ENCODE data around the gene CDK1.

Gene CDK1

DNA sequence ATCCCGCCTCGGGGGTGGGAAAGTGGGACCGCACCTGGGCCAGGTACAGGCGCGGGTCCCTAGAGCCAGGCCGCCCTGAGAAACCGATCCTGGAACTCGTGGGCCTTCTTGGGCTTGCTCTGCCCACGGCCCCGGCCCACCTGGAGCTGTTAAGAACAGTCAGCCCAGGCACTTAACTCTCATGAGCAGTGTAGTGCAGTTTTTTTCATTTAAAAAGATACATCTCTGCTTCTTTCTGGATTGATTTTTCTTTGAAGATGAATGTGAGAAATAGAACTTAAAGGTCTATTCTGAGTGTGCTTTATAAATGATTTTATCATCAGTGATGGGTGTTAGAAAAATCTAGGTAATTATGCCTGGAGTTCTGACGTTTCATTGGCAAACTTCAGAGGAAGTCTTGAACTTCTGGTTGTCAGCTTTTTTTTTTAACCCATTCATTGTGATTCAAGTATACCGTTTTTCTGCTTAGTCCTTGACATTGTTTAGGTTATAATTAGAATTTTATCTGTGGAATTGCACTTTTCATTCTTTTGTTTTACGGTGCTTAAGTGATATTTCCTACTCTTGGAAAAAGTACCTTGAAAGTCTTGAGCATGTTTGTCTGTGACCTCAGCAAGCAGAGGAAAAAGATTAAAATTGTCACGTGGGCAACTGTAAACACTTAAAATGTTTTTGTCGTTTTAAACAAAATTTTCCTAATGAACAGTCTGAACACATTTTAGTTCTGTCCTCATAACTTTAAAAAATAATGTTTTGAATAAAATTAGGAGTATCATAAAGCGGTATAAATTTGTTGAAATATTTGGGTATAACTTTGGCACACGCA is 906 bp downstream of the CDK1 start:
- DNase-seq (ENCODE audit: low read depth) = no peak

DNA sequence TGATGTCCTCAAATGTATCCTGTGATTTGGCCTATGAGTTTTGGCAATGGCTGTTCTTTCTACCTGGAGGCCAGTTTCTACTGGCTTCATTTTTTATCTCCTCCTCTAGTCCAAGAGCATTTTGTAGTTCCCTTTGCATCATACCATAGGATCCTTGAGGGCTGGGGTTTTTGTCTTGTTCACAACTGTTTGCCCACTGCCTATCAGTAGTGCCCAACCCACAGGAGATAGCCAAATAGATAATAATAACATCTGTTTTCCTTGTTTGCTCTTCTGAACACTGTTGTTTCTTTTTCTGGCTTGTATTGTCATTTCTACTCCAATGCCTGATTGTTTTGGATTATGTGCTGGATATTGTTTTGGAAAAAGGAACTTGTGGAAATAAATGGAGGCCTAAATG is 3.4 kb downstream of the CDK1 start:
- no peak for DNase-seq (ENCODE audit: low read depth)

DNA sequence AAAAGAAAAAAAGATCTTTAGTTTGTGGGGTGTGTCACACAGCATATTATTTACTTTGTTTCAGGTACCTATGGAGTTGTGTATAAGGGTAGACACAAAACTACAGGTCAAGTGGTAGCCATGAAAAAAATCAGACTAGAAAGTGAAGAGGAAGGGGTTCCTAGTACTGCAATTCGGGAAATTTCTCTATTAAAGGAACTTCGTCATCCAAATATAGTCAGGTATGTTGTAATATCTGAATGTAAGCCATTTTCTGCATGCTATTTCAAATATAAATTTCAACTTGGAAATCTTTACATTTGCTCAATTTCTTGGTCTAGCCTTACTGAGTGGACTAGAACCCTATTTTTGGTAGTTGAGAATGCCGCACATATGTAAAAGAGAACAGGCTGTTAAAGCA is 6.4 kb downstream of the CDK1 start:
- DNase-seq (ENCODE audit: low read depth) = no peak

DNA sequence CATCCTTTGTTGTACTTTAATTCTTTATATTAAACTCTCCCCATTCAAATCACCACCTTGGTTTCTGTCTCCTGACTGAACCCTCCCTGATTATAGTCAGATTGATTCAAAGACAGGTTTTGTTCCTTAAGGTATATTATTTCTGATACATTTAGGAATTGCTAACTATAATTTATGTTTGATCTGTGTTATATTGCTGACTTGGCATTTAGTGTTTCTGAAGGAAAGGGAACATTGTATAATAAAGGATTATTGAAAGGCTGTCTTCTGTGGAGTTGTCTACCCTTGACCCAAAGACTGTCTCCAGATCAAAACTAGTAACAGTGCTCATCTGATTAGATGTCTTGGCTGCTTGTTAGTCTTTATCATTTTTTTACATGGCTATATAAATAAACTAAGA is 10.3 kb downstream of the CDK1 start:
- DNase-seq (ENCODE audit: low read depth) = no peak

DNA sequence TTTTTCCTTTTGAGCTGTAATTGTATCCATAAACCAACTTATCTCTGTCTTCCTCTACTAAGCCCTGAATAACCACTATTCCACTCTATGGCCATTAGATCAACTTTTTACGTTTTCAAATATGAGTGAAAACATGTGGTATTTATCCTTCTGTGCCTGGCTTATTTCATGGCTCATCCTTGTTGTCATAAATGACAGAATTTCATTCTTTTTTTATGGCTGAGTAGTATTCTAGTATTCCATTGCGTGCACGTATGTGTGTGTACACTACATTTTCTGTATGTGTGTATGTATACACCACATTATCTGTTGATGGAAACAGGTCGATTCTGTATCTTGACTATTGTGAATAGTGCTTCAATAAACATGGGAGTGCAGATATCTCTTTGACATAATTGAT is 11.1 kb downstream of the CDK1 start:
- no peak for DNase-seq (ENCODE audit: low read depth)

DNA sequence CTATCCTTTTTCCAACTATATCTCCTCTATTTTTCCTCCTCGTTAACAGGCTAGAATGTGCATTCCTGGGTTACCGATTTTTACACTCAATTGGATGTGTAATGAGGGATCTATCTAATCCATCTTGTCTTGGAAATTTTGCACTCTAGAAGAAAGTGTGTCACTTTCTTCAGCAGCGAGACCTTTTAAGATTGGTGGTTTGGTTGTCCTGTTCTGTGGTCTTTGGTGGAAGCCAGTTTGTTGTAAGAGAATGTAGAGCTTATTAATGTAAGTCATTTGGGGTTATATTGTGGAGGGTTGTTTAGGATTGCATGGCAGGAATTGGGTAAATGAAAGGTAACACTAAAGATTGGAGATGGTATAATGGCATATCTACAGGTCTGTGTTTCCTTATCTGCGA is 16.7 kb downstream of the CDK1 start:
- DNase-seq (ENCODE audit: low read depth) = no peak

DNA sequence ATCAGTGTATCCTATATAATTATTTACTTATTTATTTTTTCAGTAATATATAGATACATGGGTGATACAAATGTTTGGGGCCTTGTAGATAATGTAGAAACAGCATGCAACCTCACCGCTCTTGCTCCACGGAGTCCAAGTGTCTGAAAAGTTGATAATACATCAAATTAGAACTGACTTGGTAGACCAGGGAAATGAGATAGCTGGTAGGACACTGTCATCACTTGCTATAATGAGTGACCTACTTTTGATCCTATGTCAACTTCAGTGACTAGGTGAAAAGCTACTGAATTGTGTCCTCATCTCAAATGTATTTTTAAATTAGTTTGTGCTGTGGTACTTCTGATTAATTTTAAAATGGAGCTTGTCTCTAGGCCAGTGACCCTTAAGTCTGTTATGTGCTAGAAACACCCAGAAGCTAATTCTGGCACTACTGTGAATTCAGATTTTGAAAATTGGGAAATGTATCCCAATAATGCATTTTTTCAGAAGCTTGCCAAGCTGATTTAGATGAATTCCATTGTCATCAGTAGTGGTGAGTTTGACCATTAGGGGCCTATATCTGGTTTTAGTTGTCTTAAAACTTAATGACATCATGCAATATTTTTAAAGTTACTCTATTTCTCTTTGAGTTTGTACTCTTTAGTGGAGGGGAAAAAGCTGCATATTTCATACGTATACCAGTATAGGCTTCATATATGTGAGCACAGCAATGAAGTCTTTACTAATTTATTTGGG is 17.4 kb downstream of the CDK1 start:
- no peak for DNase-seq (ENCODE audit: low read depth)

DNA sequence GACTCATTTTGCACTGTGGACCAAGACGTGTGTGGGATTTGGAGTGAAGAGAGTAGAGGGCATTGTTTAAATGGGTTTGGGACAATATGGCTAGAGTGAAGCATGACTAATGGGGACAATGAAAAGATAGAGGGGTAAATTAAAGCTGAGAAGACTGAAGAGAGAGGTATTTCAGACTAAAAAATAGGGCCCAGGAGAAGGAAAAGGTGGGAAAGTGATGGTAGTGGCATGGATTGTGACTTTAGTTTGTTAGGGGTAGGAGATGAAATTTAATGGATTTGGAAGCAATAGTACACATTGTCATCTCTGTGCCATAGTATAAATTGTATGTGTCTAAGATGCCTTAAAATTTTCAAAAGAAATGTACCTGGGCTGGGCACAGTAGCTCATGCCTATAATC is 18.2 kb downstream of the CDK1 start:
- no peak for DNase-seq (ENCODE audit: low read depth)

DNA sequence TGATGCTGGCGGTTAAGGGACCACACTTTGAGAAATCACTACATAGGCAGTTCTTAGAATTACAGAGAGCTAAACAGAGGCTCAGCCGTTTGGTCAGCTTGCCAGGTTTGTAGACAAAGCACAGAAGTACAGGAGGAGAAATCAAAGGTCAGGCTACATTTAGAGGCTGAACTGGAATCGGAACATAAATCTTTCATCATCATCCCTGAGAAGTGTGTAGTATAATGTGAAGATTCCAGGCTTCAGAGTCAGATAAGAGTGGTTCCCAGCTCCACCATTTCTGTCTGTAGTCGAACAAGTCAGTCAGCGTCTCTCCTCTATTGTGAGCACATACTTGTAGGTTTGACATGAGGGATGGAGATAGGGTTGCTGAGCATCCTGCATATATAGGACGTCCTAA is 18.9 kb downstream of the CDK1 start:
- DNase-seq (ENCODE audit: low read depth) = no peak

DNA sequence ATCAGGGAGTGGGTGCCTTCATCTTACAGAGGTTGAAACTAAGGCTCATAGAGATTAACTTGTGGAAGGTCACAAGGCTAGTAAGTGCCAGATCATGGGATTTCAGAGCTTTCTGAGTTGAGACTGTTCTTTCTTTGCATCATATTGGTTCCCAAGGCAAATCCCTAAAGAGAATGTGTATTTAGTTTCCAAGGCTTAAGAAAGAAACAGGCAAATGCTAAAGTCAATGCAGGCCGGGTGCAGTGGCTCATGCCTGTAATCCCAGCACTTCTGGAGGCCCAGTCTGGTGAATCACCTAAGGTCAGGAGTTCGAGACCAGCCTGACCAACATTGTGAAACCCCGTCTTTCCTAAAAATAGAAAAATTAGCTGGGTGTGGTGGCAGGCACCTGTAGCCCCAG is 19.8 kb downstream of the CDK1 start:
- DNase-seq (ENCODE audit: low read depth) = no peak

DNA sequence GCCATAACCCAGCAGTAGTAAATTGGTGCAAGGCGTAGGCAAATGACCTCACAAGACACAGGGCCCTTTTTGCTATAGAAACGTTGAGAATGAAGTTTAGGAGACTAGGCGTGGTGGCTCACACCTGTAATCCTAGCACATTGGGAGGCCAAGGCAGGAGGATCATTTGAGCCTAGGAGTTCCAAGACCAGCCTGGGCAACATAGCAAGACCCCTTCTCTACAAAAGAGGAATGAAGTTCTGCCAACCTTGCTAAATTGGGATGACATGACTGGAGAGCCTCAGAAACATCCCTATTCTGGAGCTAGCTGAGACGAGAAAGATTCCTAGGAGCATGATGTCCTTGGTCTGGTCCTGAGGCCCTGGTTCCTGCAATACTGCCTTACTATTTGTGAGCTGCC is 20.6 kb downstream of the CDK1 start:
- DNase-seq (ENCODE audit: low read depth) = no peak

DNA sequence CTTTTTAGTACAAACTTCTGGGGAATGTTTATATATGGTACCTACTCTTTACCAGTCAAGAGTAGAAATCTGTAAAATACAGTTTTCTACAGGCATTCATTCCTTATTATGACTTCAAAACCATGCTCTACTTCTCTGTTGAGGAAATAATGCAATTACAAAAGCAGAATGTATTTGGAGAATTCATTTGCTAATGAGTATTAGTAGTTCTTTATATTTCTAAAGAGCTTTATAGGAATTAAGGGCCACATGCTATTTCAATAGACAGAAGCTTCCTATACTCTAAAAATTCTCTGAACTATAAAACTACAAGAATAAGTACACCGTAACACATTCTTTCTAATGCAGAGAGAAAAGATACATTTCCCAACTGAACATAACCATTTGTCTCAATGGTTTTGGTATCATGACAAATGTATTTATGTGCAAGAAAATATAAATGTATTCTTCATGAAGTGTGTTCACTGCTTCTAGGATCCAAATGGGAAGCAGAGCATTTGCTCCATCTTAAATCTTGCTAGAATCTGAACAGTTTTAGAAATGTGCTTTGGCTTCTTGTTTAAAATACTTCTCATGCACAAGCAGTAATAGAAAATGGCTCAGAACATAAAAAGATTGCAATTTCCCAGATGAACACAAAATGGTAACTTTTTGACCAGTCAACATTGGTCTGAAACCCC is 21.8 kb downstream of the CDK1 start:
- no peak for DNase-seq (ENCODE audit: low read depth)

DNA sequence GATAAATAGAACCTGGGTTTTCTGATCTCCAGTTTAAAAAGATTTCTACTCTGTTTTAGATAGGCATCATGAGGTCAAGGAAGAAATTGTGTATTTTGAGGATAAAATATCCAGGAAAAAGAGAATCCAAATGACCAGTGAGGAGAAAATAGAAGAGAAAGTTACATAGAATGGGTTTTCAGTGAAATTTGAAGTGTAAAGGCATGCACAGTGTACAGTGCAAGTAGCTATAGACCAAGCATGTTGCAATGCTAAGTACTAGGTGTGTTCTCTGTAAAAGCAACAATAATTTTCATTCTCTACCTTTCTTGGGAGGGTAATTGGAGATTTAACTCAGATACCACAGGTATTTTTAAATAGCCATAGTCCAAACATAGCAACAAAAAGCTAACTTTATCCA is 22.6 kb downstream of the CDK1 start:
- no peak for DNase-seq (ENCODE audit: low read depth)

DNA sequence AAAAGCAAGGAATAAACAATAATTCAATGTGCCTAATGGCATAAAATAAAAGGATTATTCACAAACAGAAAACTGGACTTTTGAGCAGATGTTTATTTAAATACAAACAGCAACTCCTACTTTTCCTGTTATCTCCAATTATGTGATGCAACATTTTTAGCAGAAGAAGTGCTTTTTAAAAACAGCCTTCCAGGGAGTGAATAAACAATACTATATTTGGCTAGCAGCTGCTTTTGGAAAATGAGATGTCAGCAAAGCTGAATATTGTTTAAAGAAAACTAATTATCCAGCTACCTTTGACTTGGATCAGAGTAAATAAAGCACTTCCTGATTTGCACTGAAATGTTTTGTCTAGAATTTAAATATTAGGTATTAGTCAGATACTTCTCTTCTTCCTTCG is 23.2 kb downstream of the CDK1 start:
- no peak for DNase-seq (ENCODE audit: low read depth)

DNA sequence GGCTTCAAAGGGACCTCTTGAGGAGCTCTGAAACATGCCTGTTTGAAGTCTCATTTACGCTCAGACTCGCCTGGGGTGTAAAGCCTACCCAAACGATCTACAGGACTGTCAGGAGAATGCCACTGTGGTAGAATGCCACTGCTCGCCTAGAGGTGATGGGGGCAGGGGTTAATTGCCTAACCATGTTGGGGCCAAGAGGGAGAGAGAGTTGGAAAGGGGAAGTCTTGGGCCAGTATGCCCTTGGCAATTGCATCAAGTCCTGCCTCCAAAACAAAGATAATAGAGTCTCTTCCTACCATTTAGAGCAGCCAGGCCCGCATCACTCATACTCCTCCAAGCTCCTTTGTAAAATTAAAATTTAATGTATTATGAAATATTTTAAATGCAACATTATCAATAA is 25.2 kb downstream of the CDK1 start:
- DNase-seq (ENCODE audit: low read depth) = no peak

DNA sequence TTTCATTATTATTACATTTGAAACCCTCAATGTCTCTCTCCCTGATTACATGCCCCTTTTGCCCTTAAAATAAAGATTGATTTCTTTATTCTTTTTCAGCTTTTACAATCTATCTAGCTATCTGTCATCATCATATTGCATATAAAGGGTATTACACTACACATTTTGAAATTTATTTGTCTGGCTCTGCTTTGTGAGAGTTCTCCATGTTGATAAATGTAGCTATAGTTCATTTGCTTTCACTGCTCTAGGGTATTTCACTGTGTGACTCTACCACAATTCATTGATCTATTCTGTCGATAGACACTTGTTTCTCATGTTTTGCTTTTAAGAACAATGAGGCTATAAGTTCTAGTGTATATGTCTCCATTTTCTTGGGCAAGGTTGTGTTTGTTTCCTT is 25.6 kb downstream of the CDK1 start:
- DNase-seq (ENCODE audit: low read depth) = no peak

DNA sequence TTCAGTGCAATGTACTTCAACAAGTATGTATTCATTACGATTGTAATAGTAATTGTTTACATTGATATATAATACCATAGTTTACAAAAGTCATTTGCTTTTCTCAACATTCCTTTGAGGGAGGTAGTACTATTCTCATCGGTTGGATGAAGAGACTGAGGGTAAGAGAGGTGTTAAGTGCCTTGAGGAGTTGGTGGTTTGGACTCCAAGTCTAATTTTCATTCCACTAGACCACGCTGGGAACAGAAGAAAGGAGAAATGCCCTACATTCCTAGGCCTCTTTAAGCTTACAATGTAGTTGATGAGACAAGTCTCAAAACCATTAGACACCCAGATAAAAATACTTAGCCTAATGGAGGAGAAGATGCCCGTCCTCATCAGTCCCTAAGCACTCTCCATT is 28.6 kb downstream of the CDK1 start:
- DNase-seq (ENCODE audit: low read depth) = no peak

DNA sequence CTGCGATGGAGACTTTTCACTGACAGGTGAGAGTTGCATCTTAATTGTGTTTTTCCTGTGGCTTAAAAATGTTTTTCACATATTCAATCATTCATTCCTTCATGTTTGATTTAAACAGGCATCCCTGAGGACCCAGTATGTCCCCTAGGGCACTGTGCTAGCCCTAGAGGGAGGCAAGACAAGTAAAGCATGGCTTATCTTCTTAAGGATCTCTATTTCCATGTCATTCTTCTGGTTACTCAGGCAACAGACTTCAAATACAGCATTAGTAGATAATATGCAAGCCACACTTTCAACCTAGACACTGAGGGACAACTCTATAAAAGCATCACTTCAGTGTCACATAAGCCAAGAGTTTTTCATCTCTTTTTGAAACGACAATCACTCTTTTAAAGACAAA is 29.2 kb downstream of the CDK1 start:
- no peak for DNase-seq (ENCODE audit: low read depth)

DNA sequence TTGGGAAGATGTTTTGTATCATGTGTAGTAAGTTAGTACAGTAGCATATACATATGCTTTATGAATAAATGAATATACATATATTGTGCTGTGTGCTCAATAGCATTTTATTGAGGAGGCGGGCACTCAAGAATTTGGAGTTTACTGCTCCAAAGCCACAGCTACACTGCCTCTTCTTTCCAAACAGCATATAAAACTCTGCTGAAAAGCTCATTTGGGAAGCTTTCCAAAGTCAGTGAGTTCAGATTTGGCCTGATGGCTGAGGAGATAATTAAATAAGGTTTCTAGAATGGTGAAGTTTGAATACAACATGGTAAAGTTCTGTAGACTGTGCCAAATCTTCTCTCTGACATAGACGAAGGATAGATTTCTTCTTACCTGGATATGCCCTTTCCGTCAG is 29.8 kb downstream of the CDK1 start:
- no peak for DNase-seq (ENCODE audit: low read depth)

DNA sequence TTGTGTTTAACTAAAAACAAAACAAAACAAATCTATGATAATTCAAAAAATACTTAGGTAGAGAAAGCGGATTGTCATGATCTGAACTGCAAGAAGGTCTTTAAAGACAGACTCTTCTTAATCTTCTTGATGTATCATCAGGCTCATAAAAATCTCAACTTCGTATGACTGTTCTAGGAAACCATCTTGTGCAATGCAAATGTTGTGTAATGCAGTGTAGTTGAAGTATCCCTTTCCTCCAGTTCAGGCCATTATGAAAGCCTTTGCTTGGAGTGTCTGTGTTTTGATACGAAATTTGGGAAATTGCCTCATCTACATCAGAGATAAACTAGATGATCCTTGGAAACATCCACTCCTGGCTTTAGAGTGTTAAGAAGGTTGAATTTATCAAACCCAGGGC is 30.9 kb downstream of the CDK1 start:
- no peak for DNase-seq (ENCODE audit: low read depth)

DNA sequence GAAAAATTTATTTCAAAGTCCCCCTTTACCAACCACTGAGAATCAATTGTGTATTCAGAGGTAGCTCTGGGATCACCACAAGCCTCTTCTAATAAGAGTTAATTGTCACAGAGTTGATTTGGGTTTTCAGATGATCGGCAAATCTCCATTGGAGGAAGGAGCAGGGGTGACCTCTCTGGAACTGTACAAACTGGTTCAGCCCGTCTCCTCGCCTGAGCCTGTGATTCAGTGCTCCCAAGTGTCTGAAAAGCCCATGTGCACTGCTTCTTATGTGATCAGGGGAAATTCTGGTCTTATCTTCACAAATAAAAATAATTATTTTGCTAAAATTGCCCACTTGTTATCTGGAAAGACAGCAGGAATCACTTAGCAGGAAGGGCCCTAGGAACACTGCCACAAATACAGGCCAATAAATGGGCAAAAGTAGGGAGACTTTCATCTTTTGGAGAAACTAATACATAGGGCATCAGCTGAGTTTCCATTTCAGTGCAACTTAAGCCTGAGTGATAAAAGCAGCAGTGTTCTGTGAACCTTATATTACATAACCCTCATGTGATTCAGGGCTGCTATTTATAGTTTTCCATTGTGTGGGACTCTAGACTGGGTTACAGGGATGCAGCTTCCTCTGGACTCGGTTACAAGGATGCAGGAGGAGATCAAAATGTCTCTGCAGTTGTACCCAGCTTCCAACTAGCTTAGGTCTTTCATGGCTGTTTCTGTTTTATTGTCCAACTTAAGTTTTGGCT is 32.3 kb downstream of the CDK1 start:
- DNase-seq (ENCODE audit: low read depth) = no peak

DNA sequence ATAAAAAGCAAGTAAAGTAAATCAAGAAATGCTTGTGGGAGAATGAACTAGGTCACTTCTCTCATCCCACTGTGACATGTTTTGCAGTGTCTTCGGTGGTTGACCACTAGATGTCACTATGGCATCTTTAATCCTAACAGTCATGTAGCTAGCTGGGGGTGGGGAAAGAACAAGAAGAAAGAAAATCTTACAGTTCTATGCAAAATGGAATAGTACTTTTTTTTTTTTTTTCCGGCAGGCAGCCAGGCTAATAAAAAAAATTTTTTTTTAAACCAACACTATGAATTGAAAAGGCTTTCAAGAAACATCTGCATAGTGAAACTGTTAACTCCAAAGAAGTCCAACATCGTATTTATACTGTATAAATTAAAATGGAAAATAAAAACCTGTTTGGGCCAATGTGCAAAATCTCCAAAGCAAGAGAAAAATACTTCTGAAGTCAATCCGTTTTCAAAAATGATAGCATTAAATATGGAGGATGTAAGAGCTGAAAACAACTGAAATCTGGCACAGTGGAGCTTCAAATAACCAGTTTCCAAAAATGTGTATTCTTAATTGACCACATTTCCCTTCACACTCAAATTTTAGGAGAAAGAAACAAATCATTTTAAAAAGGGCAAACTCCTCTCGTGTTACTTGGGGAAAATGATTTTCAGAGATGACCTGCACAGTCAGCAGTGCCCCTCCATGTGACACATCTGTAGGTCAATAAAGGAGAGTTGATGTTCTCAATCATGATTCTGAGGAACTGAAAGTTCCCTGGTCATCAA is 38.5 kb downstream of the CDK1 start:
- DNase-seq (ENCODE audit: low read depth) = peak; percentile 3

Measured in activated T-cell treated with anti-CD3 and anti-CD28 coated beads for 48 hours (primary cell).